ENCODE measurements around the gene MYOF.
"Not testable (repeated sequence)": the region's sequence is repeated elsewhere in the genome, so short reads cannot be mapped to it uniquely, and the experiment has no call there.

MYOF gene

GRCh38 chr10:93476756-93477155 is 5.4 kb downstream of the MYOF start:
- Histone ChIP-seq H3K4me3 (ENCODE audit: low read length) (no peak overlapping the region), H3K4me1 (ENCODE audit: control insufficient read depth, low read depth, low read length) (peaks cover 3% of the 10 kb centered on the region), H3K9ac (ENCODE audit: low read length) (no peak overlapping the region), H3K9me3 (ENCODE audit: control insufficient read depth, low read depth, low read length) (no peaks in the 10 kb centered on the region), H3K27me3 (ENCODE audit: control insufficient read depth, insufficient read depth, low read length) (peaks cover 11% of the 10 kb centered on the region), H3K27ac (ENCODE audit: low read length) (no peak overlapping the region), H3K36me3 (ENCODE audit: control insufficient read depth, low read depth, low read length) (no peaks in the 10 kb centered on the region)

- peaks cover 2% of the 10 kb centered on the region for H3K27me3 ChIP-seq (ENCODE audit: control insufficient read depth, insufficient read depth, low read length)
- peaks cover 5% of the 10 kb centered on the region for H3K4me1 ChIP-seq (ENCODE audit: control insufficient read depth, low read depth, low read length)
- H3K9me3 ChIP-seq (ENCODE audit: control insufficient read depth, low read depth, low read length): no peaks in the 10 kb centered on the region
- H3K9ac ChIP-seq (ENCODE audit: low read length): no peak overlapping the region
- H3K4me3 ChIP-seq (ENCODE audit: low read length): no peak overlapping the region
- H3K27ac ChIP-seq (ENCODE audit: low read length): no peak overlapping the region
- no peaks in the 10 kb centered on the region for H3K36me3 ChIP-seq (ENCODE audit: control insufficient read depth, low read depth, low read length)
Observed at GRCh38 chr10:93475871-93476270, 6.3 kb downstream of the MYOF start.

- Histone ChIP-seq H3K27me3 (ENCODE audit: control insufficient read depth, insufficient read depth, low read length) (no peaks in the 10 kb centered on the region), H3K4me1 (ENCODE audit: control insufficient read depth, low read depth, low read length) (peaks cover 6% of the 10 kb centered on the region), H3K4me3 (ENCODE audit: low read length) (no peak overlapping the region)
Observed at GRCh38 chr10:93475227-93475626, 6.9 kb downstream of the MYOF start.

DNA sequence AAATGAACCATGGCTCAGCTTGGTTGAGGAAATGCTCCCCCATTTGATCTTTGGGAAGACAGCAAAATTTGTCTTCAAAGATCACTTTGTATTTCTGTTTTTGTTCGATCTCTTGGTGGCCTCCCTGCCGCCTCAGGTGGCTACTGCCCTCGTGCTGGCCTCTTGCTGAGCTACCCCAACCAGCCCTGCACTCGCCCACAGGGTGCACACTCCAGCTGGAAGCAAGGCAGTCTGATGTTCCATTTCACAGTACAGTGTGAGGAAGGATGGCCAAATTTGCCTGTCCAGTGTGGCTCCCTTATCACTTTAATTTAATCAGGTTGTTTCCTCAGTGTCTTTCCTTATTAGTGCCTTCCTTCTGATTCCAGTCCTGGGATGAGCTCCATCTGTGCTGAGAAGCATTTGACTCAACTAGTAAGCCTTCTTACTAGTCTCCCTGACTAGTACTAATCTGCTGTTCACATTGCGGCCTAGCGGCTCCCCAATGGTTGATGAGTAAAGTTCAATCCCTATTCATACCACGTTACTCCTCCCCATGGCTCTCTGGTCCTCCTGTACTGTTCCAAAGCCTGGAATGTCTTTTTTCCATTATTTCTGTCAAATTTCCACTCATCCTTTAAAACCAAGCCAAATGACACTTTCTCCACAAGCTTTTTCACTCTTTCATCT is 8.2 kb downstream of the MYOF start:
- no peaks in the 10 kb centered on the region for H3K36me3 ChIP-seq (ENCODE audit: control insufficient read depth, low read depth, low read length)
- peaks cover 6% of the 10 kb centered on the region for H3K4me1 ChIP-seq (ENCODE audit: control insufficient read depth, low read depth, low read length)
- H3K27me3 ChIP-seq (ENCODE audit: control insufficient read depth, insufficient read depth, low read length): no peaks in the 10 kb centered on the region
- no peak overlapping the region for H3K4me3 ChIP-seq (ENCODE audit: low read length)
- H3K27ac ChIP-seq (ENCODE audit: low read length): no peak overlapping the region
- no peak overlapping the region for H3K9ac ChIP-seq (ENCODE audit: low read length)
- no peaks in the 10 kb centered on the region for H3K9me3 ChIP-seq (ENCODE audit: control insufficient read depth, low read depth, low read length)

More at GRCh38 chr10:93475227-93475626, 6.9 kb downstream of the MYOF start:
- no peaks in the 10 kb centered on the region for H3K36me3 ChIP-seq (ENCODE audit: control insufficient read depth, low read depth, low read length)
- no peak overlapping the region for H3K9ac ChIP-seq (ENCODE audit: low read length)
- no peak overlapping the region for H3K27ac ChIP-seq (ENCODE audit: low read length)
- no peaks in the 10 kb centered on the region for H3K9me3 ChIP-seq (ENCODE audit: control insufficient read depth, low read depth, low read length)

GRCh38 chr10:93473161-93473560 is 9.0 kb downstream of the MYOF start:
- H3K4me3 ChIP-seq (ENCODE audit: low read length): no peak overlapping the region
- no peak overlapping the region for H3K27ac ChIP-seq (ENCODE audit: low read length)
- H3K9me3 ChIP-seq (ENCODE audit: control insufficient read depth, low read depth, low read length): no peaks in the 10 kb centered on the region
- H3K27me3 ChIP-seq (ENCODE audit: control insufficient read depth, insufficient read depth, low read length): no peaks in the 10 kb centered on the region
- no peak overlapping the region for H3K9ac ChIP-seq (ENCODE audit: low read length)
- H3K36me3 ChIP-seq (ENCODE audit: control insufficient read depth, low read depth, low read length): no peaks in the 10 kb centered on the region
- peaks cover 6% of the 10 kb centered on the region for H3K4me1 ChIP-seq (ENCODE audit: control insufficient read depth, low read depth, low read length)

- no peak overlapping the region for H3K27ac ChIP-seq (ENCODE audit: low read length)
- H3K27me3 ChIP-seq (ENCODE audit: control insufficient read depth, insufficient read depth, low read length): no peaks in the 10 kb centered on the region
- no peaks in the 10 kb centered on the region for H3K36me3 ChIP-seq (ENCODE audit: control insufficient read depth, low read depth, low read length)
- no peak overlapping the region for H3K9ac ChIP-seq (ENCODE audit: low read length)
- no peaks in the 10 kb centered on the region for H3K9me3 ChIP-seq (ENCODE audit: control insufficient read depth, low read depth, low read length)
- H3K4me3 ChIP-seq (ENCODE audit: low read length): no peak overlapping the region
- H3K4me1 ChIP-seq (ENCODE audit: control insufficient read depth, low read depth, low read length): peaks cover 6% of the 10 kb centered on the region
Observed at GRCh38 chr10:93471110-93471651, 11.0 kb downstream of the MYOF start.

DNA sequence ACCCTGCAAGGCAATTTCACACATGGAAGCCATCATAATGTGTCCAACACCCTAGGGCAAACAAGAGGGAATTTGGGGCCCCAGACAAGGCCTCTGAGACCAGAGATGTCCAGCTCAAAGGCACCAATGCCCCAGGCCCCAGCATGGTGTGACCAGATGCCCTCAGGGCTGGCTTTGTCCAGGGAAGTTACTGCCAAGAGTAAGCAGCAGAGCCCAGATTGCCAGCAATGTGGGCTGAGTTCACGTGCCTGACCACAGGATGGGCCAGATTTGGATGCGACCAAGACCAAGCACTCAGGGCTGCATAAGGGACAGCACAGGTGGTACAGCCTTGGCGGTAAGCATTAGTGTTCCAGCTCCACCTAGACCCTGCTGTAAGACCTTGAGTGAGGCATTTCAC is 12.7 kb downstream of the MYOF start:
- no peaks in the 10 kb centered on the region for H3K36me3 ChIP-seq (ENCODE audit: control insufficient read depth, low read depth, low read length)
- no peaks in the 10 kb centered on the region for H3K27me3 ChIP-seq (ENCODE audit: control insufficient read depth, insufficient read depth, low read length)
- no peaks in the 10 kb centered on the region for H3K9me3 ChIP-seq (ENCODE audit: control insufficient read depth, low read depth, low read length)
- no peak overlapping the region for H3K27ac ChIP-seq (ENCODE audit: low read length)
- H3K4me1 ChIP-seq (ENCODE audit: control insufficient read depth, low read depth, low read length): peaks cover 6% of the 10 kb centered on the region
- H3K9ac ChIP-seq (ENCODE audit: low read length): no peak overlapping the region
- no peak overlapping the region for H3K4me3 ChIP-seq (ENCODE audit: low read length)

DNA sequence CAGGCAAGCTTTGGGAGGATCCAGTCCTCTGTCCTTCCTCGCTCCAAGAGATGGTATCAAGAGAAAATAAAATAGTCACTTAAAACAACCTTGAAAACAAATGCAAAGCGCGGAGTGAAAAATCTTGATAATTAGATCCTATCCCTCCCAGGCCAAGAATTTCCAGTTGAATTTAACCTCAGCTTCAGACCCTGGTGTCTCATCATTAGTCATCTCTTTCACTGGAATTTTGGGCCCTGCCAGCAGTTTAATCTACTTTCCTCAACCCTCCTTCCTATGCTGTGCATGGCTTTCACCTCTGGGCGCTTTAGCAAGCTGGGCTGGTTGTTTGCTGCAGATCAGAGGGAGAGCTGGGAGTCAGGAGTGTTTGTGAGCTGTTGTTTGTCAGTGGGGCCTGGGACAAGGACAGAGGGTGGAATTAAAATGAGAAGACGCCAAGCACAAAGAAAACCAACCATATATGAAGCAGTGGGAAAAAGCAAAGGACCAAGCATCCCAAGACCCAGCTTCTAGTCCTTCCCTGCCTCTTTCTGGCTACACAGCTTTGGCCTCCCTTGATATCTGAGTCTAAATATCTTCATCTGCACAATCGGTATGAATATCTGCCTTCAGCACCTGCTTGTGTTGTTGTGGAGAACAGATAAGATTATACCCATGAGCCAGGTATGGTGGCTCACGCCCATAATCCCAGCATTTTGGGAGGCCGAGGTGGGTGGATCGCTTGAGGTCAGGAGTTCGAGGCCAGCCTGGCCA is 13.5 kb downstream of the MYOF start:
- H3K9ac ChIP-seq (ENCODE audit: low read length): no peak overlapping the region
- H3K9me3 ChIP-seq (ENCODE audit: control insufficient read depth, low read depth, low read length): no peaks in the 10 kb centered on the region
- H3K4me1 ChIP-seq (ENCODE audit: control insufficient read depth, low read depth, low read length): peaks cover 6% of the 10 kb centered on the region
- H3K27me3 ChIP-seq (ENCODE audit: control insufficient read depth, insufficient read depth, low read length): no peaks in the 10 kb centered on the region
- no peak overlapping the region for H3K27ac ChIP-seq (ENCODE audit: low read length)
- H3K4me3 ChIP-seq (ENCODE audit: low read length): no peak overlapping the region
- H3K36me3 ChIP-seq (ENCODE audit: control insufficient read depth, low read depth, low read length): no peaks in the 10 kb centered on the region

DNA sequence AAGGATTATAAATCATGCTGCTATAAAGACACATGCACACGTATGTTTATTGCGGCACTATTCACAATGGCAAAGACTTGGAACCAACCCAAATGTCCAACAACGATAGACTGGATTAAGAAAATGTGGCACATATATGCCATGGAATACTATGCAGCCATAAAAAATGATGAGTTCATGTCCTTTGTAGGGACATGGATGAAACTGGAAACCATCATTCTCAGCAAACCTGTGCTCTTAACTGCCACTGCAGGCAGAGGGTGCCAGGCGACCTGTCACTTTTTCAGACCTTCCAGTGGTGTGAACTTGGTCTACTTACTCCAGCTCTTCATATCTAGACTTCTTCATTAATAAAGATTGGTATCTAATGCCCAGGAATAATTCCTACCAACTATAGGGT is 14.5 kb downstream of the MYOF start:
- H3K9ac ChIP-seq (ENCODE audit: low read length); H3K36me3 ChIP-seq (ENCODE audit: control insufficient read depth, low read depth, low read length); H3K9me3 ChIP-seq (ENCODE audit: control insufficient read depth, low read depth, low read length); H3K27me3 ChIP-seq (ENCODE audit: control insufficient read depth, insufficient read depth, low read length); H3K4me3 ChIP-seq (ENCODE audit: low read length); H3K27ac ChIP-seq (ENCODE audit: low read length); H3K4me1 ChIP-seq (ENCODE audit: control insufficient read depth, low read depth, low read length): not testable (repeated sequence)

DNA sequence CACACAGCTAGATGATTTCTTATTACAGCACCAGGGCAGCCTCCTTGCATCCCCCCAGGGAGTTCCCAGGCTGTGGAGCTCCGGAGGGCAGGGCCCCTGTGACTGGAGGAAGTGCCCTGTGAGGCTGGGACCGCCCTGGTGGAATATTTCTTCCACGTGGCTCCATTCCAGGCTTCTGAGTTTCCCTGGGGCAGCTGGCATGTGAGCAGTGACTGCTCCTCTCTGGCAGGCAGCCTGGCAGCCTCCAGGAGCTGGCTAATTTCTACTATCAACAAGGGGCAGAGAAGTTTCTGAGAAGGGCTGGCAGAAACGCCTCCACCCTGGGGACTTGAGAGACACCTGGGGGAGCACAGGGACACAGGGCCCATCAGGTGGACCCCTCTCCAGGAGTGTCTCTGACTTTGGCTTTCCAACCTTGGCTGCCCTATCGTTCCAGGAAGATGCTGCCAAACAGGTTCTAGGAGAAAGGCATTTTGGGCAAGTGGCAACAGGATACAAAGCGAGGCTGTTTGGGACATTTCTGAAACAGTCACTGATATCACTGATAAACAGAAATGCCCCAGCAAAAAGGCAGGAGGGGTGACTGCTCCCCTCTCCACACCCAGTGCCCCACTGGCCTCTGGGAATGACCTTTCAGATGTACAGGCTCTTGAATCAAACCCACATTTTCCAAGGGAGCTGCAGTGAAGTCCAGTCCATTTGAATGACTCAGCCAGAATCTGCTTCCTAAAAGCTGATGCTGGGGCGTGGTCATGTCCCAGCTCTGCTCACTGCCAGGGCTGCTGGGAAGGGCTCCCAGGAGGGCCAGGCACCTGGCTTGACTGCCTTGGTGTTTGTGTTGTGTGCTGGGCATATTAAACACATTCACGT is 16.1 kb downstream of the MYOF start:
- Histone ChIP-seq H3K9ac (ENCODE audit: low read length) (no peak overlapping the region), H3K27me3 (ENCODE audit: control insufficient read depth, insufficient read depth, low read length) (no peaks in the 10 kb centered on the region), H3K4me1 (ENCODE audit: control insufficient read depth, low read depth, low read length) (peaks cover 2% of the 10 kb centered on the region), H3K36me3 (ENCODE audit: control insufficient read depth, low read depth, low read length) (no peaks in the 10 kb centered on the region), H3K9me3 (ENCODE audit: control insufficient read depth, low read depth, low read length) (no peaks in the 10 kb centered on the region), H3K27ac (ENCODE audit: low read length) (no peak overlapping the region), H3K4me3 (ENCODE audit: low read length) (no peak overlapping the region)

- Histone ChIP-seq H3K27ac (ENCODE audit: low read length) (no peak overlapping the region), H3K4me1 (ENCODE audit: control insufficient read depth, low read depth, low read length) (no peaks in the 10 kb centered on the region)
Observed at GRCh38 chr10:93464776-93465388, 17.3 kb downstream of the MYOF start.

More at GRCh38 chr10:93464776-93465388, 17.3 kb downstream of the MYOF start:
- no peaks in the 10 kb centered on the region for H3K9me3 ChIP-seq (ENCODE audit: control insufficient read depth, low read depth, low read length)
- H3K4me3 ChIP-seq (ENCODE audit: low read length): no peak overlapping the region
- H3K27me3 ChIP-seq (ENCODE audit: control insufficient read depth, insufficient read depth, low read length): no peaks in the 10 kb centered on the region
- no peaks in the 10 kb centered on the region for H3K36me3 ChIP-seq (ENCODE audit: control insufficient read depth, low read depth, low read length)
- no peak overlapping the region for H3K9ac ChIP-seq (ENCODE audit: low read length)

All from iPS-18a (cell line).